HG03025 (cell line): Measurements from ENCODE around the gene SMAD5.

Source experiments
- ATAC-seq: cut with Tn5 transposase; IDR thresholded peaks from one replicate; pipeline ENCODE4 v1.9.1; 2021; ENCODE audit warnings: mild to moderate bottlenecking, moderate library complexity; ENCODE audit not compliant: unreplicated experiment, low FRiP score

SMAD5 gene

GRCh38 chr5:136193322-136193935, 60.8 kb downstream of the SMAD5 start:
- no peak for ATAC-seq

GRCh38 chr5:136194576-136194975, 61.9 kb downstream of the SMAD5 start:
- no peak for ATAC-seq

- ATAC-seq, result no peak
These were observed 63.6 kb downstream of the SMAD5 start for GRCh38 chr5:136195971-136196820.

- ATAC-seq, result no peak
These were observed 65.0 kb downstream of the SMAD5 start for GRCh38 chr5:136197462-136198142.

GRCh38 chr5:136198453-136198852, 65.8 kb downstream of the SMAD5 start:
- ATAC-seq, result no peak

GRCh38 chr5:136199408-136199807, 66.8 kb downstream of the SMAD5 start:
- ATAC-seq, result no peak

- ATAC-seq, result no peak
These were observed 67.5 kb downstream of the SMAD5 start for GRCh38 chr5:136200130-136200529.

GRCh38 chr5:136200761-136201160, 68.1 kb downstream of the SMAD5 start:
- no peak for ATAC-seq

GRCh38 chr5:136201870-136202269, 69.2 kb downstream of the SMAD5 start:
- ATAC-seq, result no peak

GRCh38 chr5:136202469-136203205, 70.0 kb downstream of the SMAD5 start:
- no peak for ATAC-seq

GRCh38 chr5:136203303-136203922, 70.8 kb downstream of the SMAD5 start:
- ATAC-seq, result no peak

- no peak for ATAC-seq
These were observed 72.5 kb downstream of the SMAD5 start for GRCh38 chr5:136205061-136205702.

GRCh38 chr5:136205941-136206340, 73.3 kb downstream of the SMAD5 start:
- no peak for ATAC-seq

- ATAC-seq, result no peak
These were observed 73.7 kb downstream of the SMAD5 start for GRCh38 chr5:136206361-136206760.

GRCh38 chr5:136207631-136208030, 75.0 kb downstream of the SMAD5 start:
- no peak for ATAC-seq

GRCh38 chr5:136208916-136209315, 76.3 kb downstream of the SMAD5 start:
- ATAC-seq, result no peak

GRCh38 chr5:136209346-136209910, 76.8 kb downstream of the SMAD5 start:
- no peak for ATAC-seq

GRCh38 chr5:136210259-136210658, 77.6 kb downstream of the SMAD5 start:
- ATAC-seq, result no peak

GRCh38 chr5:136211282-136212040, 78.8 kb downstream of the SMAD5 start:
- ATAC-seq, result no peak
